BLaER1 treated with 17β-estradiol and CSF1 and Interleukin-3, amounts not matched to agents 10 nM and 100 nM (cell line): ENCODE results near the gene SYNE3.
"Not testable (repeated sequence)": the region's sequence is repeated elsewhere in the genome, so short reads cannot be mapped to it uniquely, and the experiment has no call there.

Experiments
- H3K27ac ChIP-seq, 11 experiments: shearing (Covaris generic); formaldehyde crosslinking; 2 replicates each; pipeline ENCODE4 v1.8.1; 2022
- H3K27me3 ChIP-seq, 11 experiments: shearing (Covaris generic); formaldehyde crosslinking; 2 replicates each; pipeline ENCODE4 v1.8.1; 2022
- H3K36me3 ChIP-seq, 11 experiments: shearing (Covaris generic); formaldehyde crosslinking; 2 replicates each; pipeline ENCODE4 v1.8.1; 2022
- H3K4me1 ChIP-seq, 10 experiments: shearing (Covaris generic); formaldehyde crosslinking; 2 replicates each; pipeline ENCODE4 v1.8.1; 2022
- H3K4me2 ChIP-seq, 11 experiments: shearing (Covaris generic); formaldehyde crosslinking; 2 replicates each; pipeline ENCODE4 v1.8.1; 2022
- H3K4me3 ChIP-seq, 10 experiments: shearing (Covaris generic); formaldehyde crosslinking; 2 replicates each; pipeline ENCODE4 v1.8.1; 2022
- H3K9ac ChIP-seq, 11 experiments: shearing (Covaris generic); formaldehyde crosslinking; 2 replicates each; pipeline ENCODE4 v1.8.1; 2022
- H3K9me3 ChIP-seq, 11 experiments: shearing (Covaris generic); formaldehyde crosslinking; replicated peaks in 1 of 11; 2 replicates each; pipeline ENCODE4 v1.8.1; 2022
- H4K20me1 ChIP-seq, 11 experiments: shearing (Covaris generic); formaldehyde crosslinking; 2 replicates each; pipeline ENCODE4 v1.8.1; 2022
- Cebpa-rat ChIP-seq, 11 experiments: shearing (Covaris generic); IDR thresholded peaks; 2 replicates each; pipeline ENCODE4 v1.8.1; 2022

The SYNE3 gene

GRCh38 chr14:95515596-95516552 lies 576 bp downstream of the SYNE3 start:
- TF ChIP-seq Cebpa-rat (IDR thresholded peaks at IDR 0.05): no peak
- peak overlapping the region; percentile 58 to 98 (median 94); a peak in 21 of 22 replicates for H3K27ac ChIP-seq
- H3K4me3 ChIP-seq: peak overlapping the region; percentile 55 to 85 (median 75)
- H3K9me3 ChIP-seq: no peaks in the 10 kb centered on the region
- peaks cover 77 to 91% (median 88%) of the 10 kb centered on the region in 10 experiments for H3K4me1 ChIP-seq
- peak overlapping the region; percentile 80 to 92 (median 87) for H3K9ac ChIP-seq
- H3K4me2 ChIP-seq: peak overlapping the region; percentile 94 to 100 (median 100)
- H4K20me1 ChIP-seq: peaks cover under 1 to 44% (median 21%) of the 10 kb centered on the region in 11 experiments; a peak in 14 of 22 replicates
- peaks cover 0 to 21% (median 2%) of the 10 kb centered on the region in 11 experiments; a peak in 6 of 22 replicates for H3K36me3 ChIP-seq
- no peaks in the 10 kb centered on the region for H3K27me3 ChIP-seq

- H3K9me3 ChIP-seq: no peaks in the 10 kb centered on the region
- no peaks in the 10 kb centered on the region for H3K27me3 ChIP-seq
- peaks cover 0 to 27% (median 10%) of the 10 kb centered on the region in 11 experiments; a peak in 6 of 22 replicates for H3K36me3 ChIP-seq
- TF ChIP-seq Cebpa-rat (IDR thresholded peaks at IDR 0.05): no peak
- peak overlapping the region; percentile 80 to 92 (median 87); a peak in 21 of 22 replicates for H3K9ac ChIP-seq
- peak overlapping the region; percentile 34 to 98 (median 94); a peak in 21 of 22 replicates for H3K27ac ChIP-seq
- H3K4me2 ChIP-seq: peak overlapping the region; percentile 94 to 100 (median 100)
- peak overlapping the region; percentile 55 to 85 (median 75) for H3K4me3 ChIP-seq
- peaks cover 77 to 91% (median 88%) of the 10 kb centered on the region in 10 experiments for H3K4me1 ChIP-seq
- H4K20me1 ChIP-seq: peaks cover 7 to 52% (median 26%) of the 10 kb centered on the region in 11 experiments; a peak in 16 of 22 replicates
These were observed 1.4 kb downstream of the SYNE3 start for GRCh38 chr14:95515080-95515489.

- peak overlapping the region; percentile 94 to 100 (median 100) for H3K4me2 ChIP-seq
- H3K27me3 ChIP-seq: no peaks in the 10 kb centered on the region
- peak overlapping the region; percentile 80 to 92 (median 87); a peak in 21 of 22 replicates for H3K9ac ChIP-seq
- peak overlapping the region; percentile 55 to 85 (median 75) for H3K4me3 ChIP-seq
- no peak for TF ChIP-seq Cebpa-rat (IDR thresholded peaks at IDR 0.05)
- peaks cover 0 to 34% (median 16%) of the 10 kb centered on the region in 11 experiments; a peak in 11 of 22 replicates for H3K36me3 ChIP-seq
- peaks cover 7 to 59% (median 27%) of the 10 kb centered on the region in 11 experiments; a peak in 17 of 22 replicates for H4K20me1 ChIP-seq
- peak overlapping the region in 10 of 11 experiments; percentile 42 to 98 (median 94); a peak in 20 of 22 replicates for H3K27ac ChIP-seq
- no peaks in the 10 kb centered on the region for H3K9me3 ChIP-seq
- H3K4me1 ChIP-seq: peaks cover 77 to 92% (median 88%) of the 10 kb centered on the region in 10 experiments
These were observed 2.0 kb downstream of the SYNE3 start for GRCh38 chr14:95514131-95515079.

GRCh38 chr14:95513291-95513690 lies 3.2 kb downstream of the SYNE3 start:
- H3K4me3 ChIP-seq: peak overlapping the region in 8 of 10 experiments; percentile 39 to 84 (median 74); a peak in 15 of 20 replicates
- peak overlapping the region in 9 of 11 experiments; percentile 18 to 92 (median 87); a peak in 17 of 22 replicates for H3K9ac ChIP-seq
- H3K4me2 ChIP-seq: peak overlapping the region; percentile 94 to 100 (median 100)
- H4K20me1 ChIP-seq: peaks cover 7 to 70% (median 38%) of the 10 kb centered on the region in 11 experiments; a peak in 17 of 22 replicates
- peak overlapping the region in 9 of 11 experiments; percentile 26 to 98 (median 84); a peak in 16 of 22 replicates for H3K27ac ChIP-seq
- TF ChIP-seq Cebpa-rat (IDR thresholded peaks at IDR 0.05): no peak
- H3K36me3 ChIP-seq: peaks cover 0 to 45% (median 27%) of the 10 kb centered on the region in 11 experiments; a peak in 13 of 22 replicates
- H3K27me3 ChIP-seq: no peaks in the 10 kb centered on the region
- H3K4me1 ChIP-seq: peaks cover 77 to 92% (median 88%) of the 10 kb centered on the region in 10 experiments
- H3K9me3 ChIP-seq: no peaks in the 10 kb centered on the region

- Histone ChIP-seq H3K27ac (peak overlapping the region in 8 of 11 experiments; percentile 74 to 98 (median 85); a peak in 16 of 22 replicates), H3K4me1 (peaks cover 77 to 92% (median 88%) of the 10 kb centered on the region in 10 experiments), H3K9me3 (no peaks in the 10 kb centered on the region), H3K9ac (peak overlapping the region in 9 of 11 experiments; percentile 47 to 92 (median 87); a peak in 17 of 22 replicates), H3K4me2 (peak overlapping the region; percentile 84 to 100 (median 100)), H3K27me3 (no peaks in the 10 kb centered on the region), H4K20me1 (peaks cover 7 to 86% (median 54%) of the 10 kb centered on the region in 11 experiments; a peak in 17 of 22 replicates), H3K36me3 (peaks cover 0 to 61% (median 37%) of the 10 kb centered on the region in 11 experiments; a peak in 19 of 22 replicates), H3K4me3 (peak overlapping the region in 7 of 10 experiments; percentile 37 to 82 (median 73); a peak in 13 of 20 replicates)
- no peak for TF ChIP-seq Cebpa-rat (IDR thresholded peaks at IDR 0.05)
These were observed 4.8 kb downstream of the SYNE3 start for GRCh38 chr14:95511687-95512086.

GRCh38 chr14:95510804-95511203 lies 5.6 kb downstream of the SYNE3 start:
- H3K9me3 ChIP-seq: no peaks in the 10 kb centered on the region
- peaks cover 7 to 89% (median 60%) of the 10 kb centered on the region in 11 experiments; a peak in 17 of 22 replicates for H4K20me1 ChIP-seq
- peak overlapping the region in 8 of 11 experiments; percentile 53 to 92 (median 88); a peak in 16 of 22 replicates for H3K9ac ChIP-seq
- TF ChIP-seq Cebpa-rat (IDR thresholded peaks at IDR 0.05): no peak
- peak overlapping the region; percentile 84 to 100 (median 100) for H3K4me2 ChIP-seq
- no peaks in the 10 kb centered on the region for H3K27me3 ChIP-seq
- H3K27ac ChIP-seq: peak overlapping the region in 8 of 11 experiments; percentile 74 to 98 (median 85); a peak in 16 of 22 replicates
- H3K4me3 ChIP-seq: peak overlapping the region in 8 of 10 experiments; percentile 33 to 82 (median 70); a peak in 14 of 20 replicates
- peaks cover 0 to 70% (median 46%) of the 10 kb centered on the region in 11 experiments; a peak in 19 of 22 replicates for H3K36me3 ChIP-seq
- peaks cover 85 to 100% (median 96%) of the 10 kb centered on the region in 10 experiments for H3K4me1 ChIP-seq

- peaks cover 7 to 84% (median 60%) of the 10 kb centered on the region in 11 experiments; a peak in 17 of 22 replicates for H4K20me1 ChIP-seq
- H3K9me3 ChIP-seq, H3K27me3 ChIP-seq: not testable (repeated sequence)
- H3K36me3 ChIP-seq: peaks cover 0 to 74% (median 50%) of the 10 kb centered on the region in 11 experiments; a peak in 19 of 22 replicates
- peak overlapping the region in 8 of 11 experiments; percentile 53 to 92 (median 88); a peak in 15 of 22 replicates for H3K9ac ChIP-seq
- H3K4me2 ChIP-seq: peak overlapping the region; percentile 84 to 100 (median 100)
- H3K4me1 ChIP-seq: peaks cover 90 to 100% (median 97%) of the 10 kb centered on the region in 10 experiments
- H3K27ac ChIP-seq: peak overlapping the region in 8 of 11 experiments; percentile 74 to 98 (median 85); a peak in 17 of 22 replicates
- H3K4me3 ChIP-seq: peak overlapping the region in 8 of 10 experiments; percentile 33 to 82 (median 70); a peak in 13 of 20 replicates
These were observed 6.1 kb downstream of the SYNE3 start for GRCh38 chr14:95510344-95510743.
